Thyroid gland (tissue), 4 donors: Measurements from ENCODE around the gene ACSM2A.
"Not testable (repeated sequence)": the region's sequence is repeated elsewhere in the genome, so short reads cannot be mapped to it uniquely, and the experiment has no call there.

ENCODE experiments used
- POLR2A ChIP-seq, 2 donors: fragments of 450-650 bp; IDR thresholded peaks; one replicate each; pipeline ENCODE4 v1.6.1; 2017; ENCODE audit warnings: antibody characterized with exemption in 2 of 2, mild to moderate bottlenecking in 2 of 2, moderate library complexity in 1 of 2
- TF ChIP-seq, protein P1 (sequence below), 6 experiments: fragments of 200-600 bp in 3 of 6; fragments of 450-650 bp in 3 of 6; sonication (generic) in 3 of 6; IDR thresholded peaks; one replicate each; pipeline ENCODE4 v1.5.1; 2016 to 2019; ENCODE audit warnings: antibody characterized with exemption in 6 of 6, mild to moderate bottlenecking in 2 of 6, inconsistent platforms in 1 of 6, moderate library complexity in 1 of 6

DNA sequence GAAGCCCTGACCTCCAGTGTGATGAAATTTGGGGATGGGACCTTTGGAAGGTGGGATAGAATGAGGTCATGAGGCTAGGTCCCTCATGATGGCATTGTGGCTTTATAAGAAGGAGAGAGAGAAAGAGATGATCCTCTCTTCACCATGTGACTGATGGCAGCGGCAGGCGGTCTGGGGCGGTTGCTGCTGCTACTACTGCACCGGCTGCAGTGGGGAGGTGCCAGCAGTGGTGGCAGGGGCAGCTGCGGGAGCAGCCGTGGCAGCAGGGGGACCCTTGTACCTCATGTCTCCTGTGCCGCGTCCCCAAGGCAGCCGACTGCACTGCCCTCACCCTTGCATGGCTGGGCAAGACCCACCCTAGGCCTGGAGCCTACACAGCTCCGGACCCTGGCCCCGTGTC lies 40.1 kb downstream of the ACSM2A start:
- TF ChIP-seq, protein P1, sequence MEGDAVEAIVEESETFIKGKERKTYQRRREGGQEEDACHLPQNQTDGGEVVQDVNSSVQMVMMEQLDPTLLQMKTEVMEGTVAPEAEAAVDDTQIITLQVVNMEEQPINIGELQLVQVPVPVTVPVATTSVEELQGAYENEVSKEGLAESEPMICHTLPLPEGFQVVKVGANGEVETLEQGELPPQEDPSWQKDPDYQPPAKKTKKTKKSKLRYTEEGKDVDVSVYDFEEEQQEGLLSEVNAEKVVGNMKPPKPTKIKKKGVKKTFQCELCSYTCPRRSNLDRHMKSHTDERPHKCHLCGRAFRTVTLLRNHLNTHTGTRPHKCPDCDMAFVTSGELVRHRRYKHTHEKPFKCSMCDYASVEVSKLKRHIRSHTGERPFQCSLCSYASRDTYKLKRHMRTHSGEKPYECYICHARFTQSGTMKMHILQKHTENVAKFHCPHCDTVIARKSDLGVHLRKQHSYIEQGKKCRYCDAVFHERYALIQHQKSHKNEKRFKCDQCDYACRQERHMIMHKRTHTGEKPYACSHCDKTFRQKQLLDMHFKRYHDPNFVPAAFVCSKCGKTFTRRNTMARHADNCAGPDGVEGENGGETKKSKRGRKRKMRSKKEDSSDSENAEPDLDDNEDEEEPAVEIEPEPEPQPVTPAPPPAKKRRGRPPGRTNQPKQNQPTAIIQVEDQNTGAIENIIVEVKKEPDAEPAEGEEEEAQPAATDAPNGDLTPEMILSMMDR (IDR thresholded peaks at IDR 0.05) = not testable (repeated sequence)
- not testable (repeated sequence) for TF ChIP-seq POLR2A (IDR thresholded peaks at IDR 0.05)
